T-helper 1 cell treated with Interleukin-12 subunit alpha and Interleukin-12 subunit beta and Interleukin-4 antibody, amounts not matched to agents 30 μg/mL and 1 μg/mL, for 36 hours (primary cell): ENCODE data around the gene GLT8D2.
"Not testable (repeated sequence)": the region's sequence is repeated elsewhere in the genome, so short reads cannot be mapped to it uniquely, and the experiment has no call there.

Experiments used
- H3K27ac Mint-ChIP-seq: one replicate; pipeline ENCODE4 v1.8.0; 2021; ENCODE audit warnings: mild to moderate bottlenecking, mixed read lengths
- H3K27me3 Mint-ChIP-seq: one replicate; pipeline ENCODE4 v1.8.0; 2021; ENCODE audit warnings: low read depth, mixed read lengths
- H3K36me3 Mint-ChIP-seq: one replicate; pipeline ENCODE4 v1.8.0; 2021; ENCODE audit warnings: low read depth, mixed read lengths
- H3K4me1 Mint-ChIP-seq: one replicate; pipeline ENCODE4 v1.8.0; 2021; ENCODE audit warnings: low read depth, mixed read lengths
- H3K4me3 Mint-ChIP-seq: one replicate; pipeline ENCODE4 v1.8.0; 2021; ENCODE audit warnings: mild to moderate bottlenecking, moderate library complexity, mixed read lengths
- H3K9me3 Mint-ChIP-seq: one replicate; pipeline ENCODE4 v1.8.0; 2021; ENCODE audit warnings: mixed read lengths

GLT8D2 gene

GRCh38 chr12:104036143-104036542 lies 13.8 kb downstream of the GLT8D2 start:
- H3K4me3 Mint-ChIP-seq, H3K36me3 Mint-ChIP-seq, H3K4me1 Mint-ChIP-seq, H3K27ac Mint-ChIP-seq, H3K9me3 Mint-ChIP-seq: not testable (repeated sequence)
- H3K27me3 Mint-ChIP-seq: peaks cover 33% of the 10 kb centered on the region

- H3K4me3 Mint-ChIP-seq, H3K27ac Mint-ChIP-seq, H3K9me3 Mint-ChIP-seq, H3K4me1 Mint-ChIP-seq, H3K36me3 Mint-ChIP-seq: not testable (repeated sequence)
- H3K27me3 Mint-ChIP-seq: peaks cover 29% of the 10 kb centered on the region
Measured at GRCh38 chr12:104030596-104030995, 19.4 kb downstream of the GLT8D2 start.

- Mint-ChIP-seq H3K9me3 (no peaks in the 10 kb centered on the region), H3K36me3 (no peaks in the 10 kb centered on the region), H3K27ac (no peak overlapping the region), H3K4me1 (no peaks in the 10 kb centered on the region), H3K27me3 (peaks cover 22% of the 10 kb centered on the region), H3K4me3 (no peak overlapping the region)
Measured at GRCh38 chr12:104026841-104027599, 23.0 kb downstream of the GLT8D2 start.

DNA sequence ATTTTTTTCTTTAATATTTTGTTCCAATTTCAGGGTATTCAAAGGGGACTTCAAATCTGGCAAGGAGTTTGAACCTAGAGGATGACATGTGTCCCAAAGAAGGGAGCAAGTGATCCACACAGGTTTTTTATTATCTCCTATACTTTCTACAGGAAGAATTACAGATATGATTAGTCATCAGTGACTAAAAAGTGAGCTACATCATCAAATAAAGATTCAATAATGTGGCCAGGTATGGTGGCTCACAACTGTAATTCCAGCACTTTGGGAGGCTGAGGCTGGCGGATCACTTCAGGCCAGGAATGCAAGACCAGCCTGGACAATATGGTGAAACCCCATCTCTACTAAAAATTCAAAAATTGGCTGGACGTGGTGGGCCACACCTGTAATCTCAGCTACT lies 24.2 kb downstream of the GLT8D2 start:
- peaks cover 30% of the 10 kb centered on the region for H3K27me3 Mint-ChIP-seq
- H3K36me3 Mint-ChIP-seq: no peaks in the 10 kb centered on the region
- no peak overlapping the region for H3K27ac Mint-ChIP-seq
- no peaks in the 10 kb centered on the region for H3K4me1 Mint-ChIP-seq
- no peaks in the 10 kb centered on the region for H3K9me3 Mint-ChIP-seq
- H3K4me3 Mint-ChIP-seq: no peak overlapping the region

- H3K27ac Mint-ChIP-seq: no peak overlapping the region
- peaks cover 36% of the 10 kb centered on the region for H3K27me3 Mint-ChIP-seq
- H3K36me3 Mint-ChIP-seq: no peaks in the 10 kb centered on the region
- H3K4me3 Mint-ChIP-seq: no peak overlapping the region
- no peaks in the 10 kb centered on the region for H3K4me1 Mint-ChIP-seq
- no peaks in the 10 kb centered on the region for H3K9me3 Mint-ChIP-seq
Measured at GRCh38 chr12:104024348-104024747, 25.6 kb downstream of the GLT8D2 start.

DNA sequence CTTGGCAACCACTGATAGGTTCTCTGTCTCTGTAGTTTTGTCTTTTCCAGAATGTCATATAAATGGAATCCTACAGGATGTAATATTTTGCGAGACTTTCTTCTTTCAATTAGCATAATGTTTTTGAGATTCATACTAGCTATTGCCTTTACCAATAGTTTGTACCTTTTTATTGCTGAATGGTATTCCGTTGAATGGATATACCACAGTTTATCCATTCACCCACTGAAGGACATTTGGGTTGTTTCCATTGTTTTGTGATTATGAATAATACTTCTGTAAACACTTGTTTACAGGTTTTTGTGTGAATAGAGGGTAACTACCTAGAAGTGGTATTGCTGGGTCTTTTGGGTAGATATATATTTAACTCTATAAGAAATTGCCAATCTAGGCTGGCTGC lies 26.3 kb downstream of the GLT8D2 start:
- H3K27ac Mint-ChIP-seq: no peak overlapping the region
- no peaks in the 10 kb centered on the region for H3K36me3 Mint-ChIP-seq
- H3K27me3 Mint-ChIP-seq: peaks cover 37% of the 10 kb centered on the region
- H3K4me1 Mint-ChIP-seq: no peaks in the 10 kb centered on the region
- H3K9me3 Mint-ChIP-seq: no peaks in the 10 kb centered on the region
- no peak overlapping the region for H3K4me3 Mint-ChIP-seq

DNA sequence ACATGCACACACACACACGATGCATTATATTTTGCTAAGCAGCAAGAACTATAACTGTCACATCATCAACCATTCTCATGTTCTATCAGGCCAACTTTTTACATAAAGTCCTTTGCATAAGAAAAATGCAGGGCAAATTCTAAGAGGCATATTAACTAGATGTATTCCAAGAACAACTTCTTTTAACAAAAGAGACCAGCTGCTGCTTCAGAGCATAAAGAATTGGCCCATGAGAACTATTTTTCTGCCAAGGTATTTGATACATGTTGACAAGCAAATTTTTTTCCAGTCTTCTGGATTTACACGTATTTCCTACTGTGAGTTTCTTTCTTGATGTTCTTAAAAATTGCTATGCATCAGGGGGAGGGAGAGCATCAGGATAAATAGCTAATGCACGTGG lies 27.2 kb downstream of the GLT8D2 start:
- Mint-ChIP-seq H3K27me3 (peaks cover 33% of the 10 kb centered on the region), H3K9me3 (no peaks in the 10 kb centered on the region), H3K4me1 (no peaks in the 10 kb centered on the region), H3K27ac (no peak overlapping the region), H3K4me3 (no peak overlapping the region), H3K36me3 (no peaks in the 10 kb centered on the region)

DNA sequence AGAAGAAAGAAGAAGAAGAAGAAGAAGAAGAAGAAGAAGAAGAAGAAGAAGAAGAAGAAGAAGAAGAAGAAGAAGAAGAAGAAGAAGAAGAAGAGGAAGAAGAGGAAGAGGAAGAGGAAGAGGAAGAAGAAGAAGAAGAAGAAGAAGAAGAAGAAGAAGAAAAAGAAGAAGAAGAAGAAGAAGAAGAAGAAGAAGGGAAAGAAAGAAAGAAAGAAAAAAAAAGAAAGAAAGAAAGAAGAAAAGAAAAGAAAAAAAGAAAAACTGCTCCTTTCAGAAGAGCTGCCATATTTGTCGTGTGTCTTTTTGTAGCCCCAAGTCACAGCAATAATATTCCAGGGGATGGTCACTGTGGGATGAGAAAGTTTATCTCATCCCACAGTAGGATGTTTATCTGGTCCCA lies 28.1 kb downstream of the GLT8D2 start:
- not testable (repeated sequence) for H3K27ac Mint-ChIP-seq, H3K36me3 Mint-ChIP-seq, H3K4me3 Mint-ChIP-seq, H3K9me3 Mint-ChIP-seq, H3K4me1 Mint-ChIP-seq
- H3K27me3 Mint-ChIP-seq: peaks cover 32% of the 10 kb centered on the region

DNA sequence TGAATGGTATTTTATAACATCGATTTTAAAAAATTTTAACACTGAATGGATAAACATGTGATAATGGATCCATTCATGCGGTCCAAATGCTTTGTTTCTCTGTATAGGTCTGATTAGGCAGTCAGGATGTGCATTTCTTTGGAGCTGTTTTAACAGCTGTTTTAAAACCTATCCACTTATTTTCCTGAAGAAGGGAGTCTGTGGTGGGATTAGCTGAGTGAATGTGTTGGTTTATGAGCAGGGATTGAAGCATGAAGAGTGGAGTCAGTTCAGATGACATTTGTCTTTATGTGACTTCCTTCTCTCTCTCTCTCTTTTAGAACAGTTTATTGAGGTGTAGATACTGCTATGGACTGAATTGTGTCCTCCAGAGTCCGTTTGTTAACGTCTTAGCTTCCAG lies 37.7 kb downstream of the GLT8D2 start:
- Mint-ChIP-seq H3K9me3 (no peaks in the 10 kb centered on the region), H3K4me3 (no peak overlapping the region), H3K36me3 (no peaks in the 10 kb centered on the region), H3K27ac (no peak overlapping the region), H3K4me1 (no peaks in the 10 kb centered on the region), H3K27me3 (peaks cover 12% of the 10 kb centered on the region)

DNA sequence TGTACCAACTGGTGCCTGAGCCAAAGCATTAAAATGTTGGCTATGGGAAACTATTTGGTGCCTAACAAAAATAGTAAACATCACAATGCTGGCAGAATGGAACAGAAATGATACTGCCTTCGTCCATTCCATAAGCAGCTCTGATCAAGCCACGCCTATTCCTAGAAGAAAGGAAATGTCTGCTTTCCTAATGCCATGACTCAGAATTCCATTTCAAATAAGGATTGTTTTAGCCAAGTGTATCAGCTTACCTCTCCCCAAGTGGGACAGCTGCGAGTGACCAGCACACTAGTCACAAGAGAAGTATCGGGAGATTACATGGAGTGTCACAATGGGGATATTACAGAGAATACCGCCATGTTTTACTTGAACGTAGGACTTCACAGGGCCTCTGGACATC lies 38.7 kb downstream of the GLT8D2 start:
- Mint-ChIP-seq H3K27ac (no peak overlapping the region), H3K27me3 (peaks cover 22% of the 10 kb centered on the region), H3K36me3 (no peaks in the 10 kb centered on the region), H3K9me3 (no peaks in the 10 kb centered on the region), H3K4me3 (no peak overlapping the region), H3K4me1 (no peaks in the 10 kb centered on the region)

GRCh38 chr12:104010606-104011169 lies 39.3 kb downstream of the GLT8D2 start:
- Mint-ChIP-seq H3K4me1 (no peaks in the 10 kb centered on the region), H3K4me3 (no peak overlapping the region), H3K36me3 (no peaks in the 10 kb centered on the region), H3K27me3 (peaks cover 22% of the 10 kb centered on the region), H3K9me3 (no peaks in the 10 kb centered on the region), H3K27ac (no peak overlapping the region)

DNA sequence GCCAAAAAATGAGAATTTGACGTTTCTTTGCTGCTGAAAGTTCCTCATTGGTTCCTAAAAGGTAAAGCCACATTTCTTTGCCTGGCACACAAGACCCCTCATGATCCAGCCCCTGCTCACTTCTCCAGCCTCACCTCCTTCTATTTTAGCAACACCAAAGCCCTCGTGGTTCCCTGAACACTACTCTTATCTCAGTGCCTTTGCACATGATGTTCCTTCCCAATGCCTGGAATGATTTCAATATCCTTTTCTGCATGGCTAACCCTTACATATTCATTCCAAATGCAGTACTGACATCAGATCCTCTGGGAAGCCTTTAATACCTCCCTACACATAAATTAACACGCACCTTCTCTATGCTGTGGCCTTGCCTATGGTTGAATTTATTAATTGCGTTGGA lies 39.9 kb downstream of the GLT8D2 start:
- no peaks in the 10 kb centered on the region for H3K36me3 Mint-ChIP-seq
- H3K27me3 Mint-ChIP-seq: peaks cover 22% of the 10 kb centered on the region
- H3K4me1 Mint-ChIP-seq: no peaks in the 10 kb centered on the region
- H3K27ac Mint-ChIP-seq: no peak overlapping the region
- no peaks in the 10 kb centered on the region for H3K9me3 Mint-ChIP-seq
- H3K4me3 Mint-ChIP-seq: no peak overlapping the region

DNA sequence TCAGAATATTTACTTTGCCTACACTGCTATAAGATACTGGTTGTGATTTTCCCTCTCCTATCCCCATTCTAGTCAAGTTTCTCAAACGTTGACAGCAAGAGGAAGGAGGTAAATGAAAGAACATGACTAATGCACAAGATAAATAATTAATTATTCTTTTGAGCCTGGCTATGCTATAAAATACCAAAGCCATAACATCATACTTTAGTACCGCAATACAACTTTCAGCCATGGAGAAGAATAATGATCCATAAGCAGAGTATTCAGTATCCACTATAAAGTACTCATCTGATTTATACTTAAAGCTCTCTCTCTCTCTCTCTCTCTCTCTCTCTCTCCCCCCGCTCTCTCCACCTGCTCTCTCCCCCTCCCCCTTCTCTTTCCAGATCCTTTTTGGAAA lies 43.1 kb downstream of the GLT8D2 start:
- peaks cover 40% of the 10 kb centered on the region for H3K27me3 Mint-ChIP-seq
- H3K9me3 Mint-ChIP-seq: no peaks in the 10 kb centered on the region
- no peak overlapping the region for H3K27ac Mint-ChIP-seq

DNA sequence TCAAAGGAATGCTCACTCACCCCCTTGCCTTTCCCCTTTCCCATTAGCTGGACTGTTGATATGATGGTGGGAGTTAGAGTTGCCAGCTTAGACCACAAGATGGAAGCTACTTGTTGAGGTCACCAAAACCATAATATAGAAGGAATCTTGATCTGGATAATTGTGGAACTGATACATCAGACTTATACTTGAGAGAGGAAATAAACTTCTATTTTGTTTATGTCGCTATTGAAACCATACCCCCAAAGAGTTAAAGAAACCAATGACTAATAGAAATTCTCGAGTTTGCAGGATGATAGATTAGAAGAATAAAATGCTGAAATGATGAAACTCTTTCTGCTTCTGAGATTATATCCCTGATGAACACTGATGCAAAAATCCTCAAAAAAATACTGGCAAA lies 46.4 kb downstream of the GLT8D2 start:
- Mint-ChIP-seq H3K36me3 (no peaks in the 10 kb centered on the region), H3K27me3 (peaks cover 55% of the 10 kb centered on the region), H3K4me3 (no peak overlapping the region), H3K9me3 (no peaks in the 10 kb centered on the region), H3K4me1 (no peaks in the 10 kb centered on the region), H3K27ac (no peak overlapping the region)

More for the DNA sequence above, 43.1 kb downstream of the GLT8D2 start:
- Mint-ChIP-seq H3K4me1 (no peaks in the 10 kb centered on the region), H3K4me3 (no peak overlapping the region), H3K36me3 (no peaks in the 10 kb centered on the region)

DNA sequence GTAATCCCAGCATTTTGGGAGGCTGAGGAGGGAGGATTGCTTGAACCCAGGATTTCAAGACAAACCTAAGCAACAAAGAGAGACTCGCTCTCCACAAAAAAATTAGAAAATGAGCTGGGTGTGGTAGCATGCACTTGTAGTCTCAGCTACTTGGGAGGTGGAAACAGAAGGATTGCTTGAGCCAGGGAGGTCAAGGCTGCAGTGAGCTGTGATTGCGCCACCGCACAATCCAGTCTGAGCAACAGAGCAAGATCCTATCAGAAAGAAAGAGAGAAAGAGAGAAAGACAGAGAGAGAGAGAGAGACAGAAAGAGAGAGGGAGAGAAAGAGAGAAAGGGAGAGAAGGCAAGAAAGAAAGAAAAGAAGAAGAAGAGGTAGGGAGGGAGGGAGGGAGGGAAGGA lies 47.3 kb downstream of the GLT8D2 start:
- Mint-ChIP-seq H3K36me3 (no peaks in the 10 kb centered on the region), H3K4me3 (no peak overlapping the region), H3K9me3 (no peaks in the 10 kb centered on the region), H3K4me1 (no peaks in the 10 kb centered on the region), H3K27ac (no peak overlapping the region), H3K27me3 (peaks cover 52% of the 10 kb centered on the region)
